Measurements from ENCODE around the gene PSMC3.

Gene PSMC3

DNA sequence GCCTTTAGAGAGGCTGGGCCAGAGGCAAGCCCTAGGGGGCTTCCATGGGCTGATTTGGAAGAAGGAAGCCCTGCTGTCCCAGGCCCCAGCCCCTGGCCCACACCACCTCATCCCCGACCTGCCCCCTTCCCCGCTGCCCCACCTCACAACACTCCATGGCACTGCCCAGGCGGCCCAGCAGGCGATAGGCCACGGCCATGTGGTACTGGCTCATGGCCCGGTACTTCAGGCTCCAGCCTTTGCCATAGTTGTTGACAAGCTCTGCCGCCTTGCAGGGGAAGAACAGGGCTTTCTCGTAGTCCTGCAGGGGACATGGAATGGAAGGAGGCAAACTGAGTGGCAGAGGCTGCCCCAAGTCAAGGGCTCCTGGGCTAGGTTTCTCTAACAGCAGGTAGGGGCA, 16.3 kb upstream of the PSMC3 start:
- DNase-seq, result no peak

GRCh38 chr11:47441421-47441820, 15.2 kb upstream of the PSMC3 start:
- no peak for DNase-seq

- no peak for DNase-seq
These were observed 13.8 kb upstream of the PSMC3 start for GRCh38 chr11:47440054-47440476.

- DNase-seq, result no peak
These were observed 12.5 kb upstream of the PSMC3 start for GRCh38 chr11:47438721-47439120.

DNA sequence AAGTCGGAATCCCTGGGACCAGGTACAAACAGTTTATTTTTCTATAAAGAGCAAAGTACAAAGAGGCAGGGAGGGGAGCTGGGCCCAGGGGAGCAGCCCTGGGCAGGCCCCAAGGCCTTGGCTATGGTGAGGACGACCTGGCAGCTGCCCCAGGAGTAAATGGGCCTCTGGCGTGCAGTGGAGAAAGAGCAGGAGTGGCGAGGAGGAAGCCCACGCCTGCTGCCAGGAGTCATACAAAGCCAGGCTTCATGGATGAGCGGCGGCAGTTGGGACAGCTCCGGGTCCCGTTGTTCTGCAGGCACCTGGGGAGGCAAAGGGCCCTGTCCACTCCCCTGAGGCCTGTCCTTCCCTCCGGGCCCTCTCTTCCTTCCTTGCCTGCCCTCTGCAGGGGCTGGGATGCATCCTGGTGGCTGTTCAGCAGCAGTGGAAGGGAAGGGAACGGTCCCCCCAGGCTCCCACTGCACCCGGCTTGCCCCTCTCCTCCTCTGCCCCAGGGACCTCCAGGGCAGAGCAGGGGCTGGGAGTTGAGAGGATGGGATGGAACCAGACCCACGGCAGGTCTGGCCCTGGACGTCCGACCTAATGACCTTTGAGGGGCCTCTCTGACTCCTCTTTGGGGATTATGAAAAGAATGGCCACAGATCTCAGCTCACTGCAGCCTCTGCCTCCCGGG, 11.6 kb upstream of the PSMC3 start:
- DNase-seq, result no peak

DNA sequence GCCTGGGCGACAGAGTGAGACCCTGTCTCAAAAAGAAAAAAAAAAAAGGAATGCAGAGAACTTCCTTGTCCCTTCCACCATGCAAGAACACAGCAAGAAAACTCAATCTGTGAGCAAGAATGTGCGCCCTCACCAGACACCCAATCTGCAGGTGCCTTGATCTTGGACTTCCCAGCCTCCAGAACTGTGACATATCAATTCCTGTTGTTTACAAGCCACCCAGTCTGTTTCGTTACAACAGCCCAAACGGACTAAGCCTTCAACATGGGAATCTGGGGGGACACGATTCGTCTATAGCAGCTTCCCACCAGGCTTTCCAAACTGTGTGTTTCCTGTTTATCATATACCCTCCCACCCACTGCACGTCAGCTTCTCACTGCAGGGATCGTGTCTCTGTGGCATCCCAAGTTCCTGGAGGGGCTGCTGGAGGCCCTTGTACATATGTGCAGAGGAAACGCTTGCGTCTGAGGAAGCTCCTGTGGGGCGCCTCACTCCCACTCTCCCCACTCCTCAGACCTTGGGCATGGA, 11.0 kb upstream of the PSMC3 start:
- no peak for DNase-seq

DNA sequence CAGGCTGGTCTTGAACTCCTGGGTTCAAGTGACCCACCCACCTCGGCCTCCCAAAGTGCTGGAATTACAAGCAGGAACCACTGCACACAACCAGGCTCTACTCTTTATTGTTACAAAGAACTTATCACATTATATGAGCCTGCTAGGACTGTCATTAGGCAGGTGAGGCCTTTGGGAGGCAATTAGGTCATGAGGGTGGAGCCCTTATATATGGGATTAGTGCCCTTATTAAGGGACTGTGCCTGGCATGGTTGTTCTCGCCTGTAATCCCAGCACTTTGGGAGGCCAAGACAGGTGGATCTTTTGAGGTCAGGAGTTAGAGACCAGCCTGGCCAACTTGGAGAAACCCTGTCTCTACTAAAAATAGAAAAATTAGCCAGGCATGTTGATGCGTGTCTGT, 10.5 kb upstream of the PSMC3 start:
- DNase-seq, result no peak

- no peak for DNase-seq
These were observed 9.4 kb upstream of the PSMC3 start for GRCh38 chr11:47435687-47436086.

GRCh38 chr11:47434011-47434786, 8.0 kb upstream of the PSMC3 start:
- no peak for DNase-seq

- DNase-seq, result no peak
These were observed 6.9 kb upstream of the PSMC3 start for GRCh38 chr11:47433157-47433556.

DNA sequence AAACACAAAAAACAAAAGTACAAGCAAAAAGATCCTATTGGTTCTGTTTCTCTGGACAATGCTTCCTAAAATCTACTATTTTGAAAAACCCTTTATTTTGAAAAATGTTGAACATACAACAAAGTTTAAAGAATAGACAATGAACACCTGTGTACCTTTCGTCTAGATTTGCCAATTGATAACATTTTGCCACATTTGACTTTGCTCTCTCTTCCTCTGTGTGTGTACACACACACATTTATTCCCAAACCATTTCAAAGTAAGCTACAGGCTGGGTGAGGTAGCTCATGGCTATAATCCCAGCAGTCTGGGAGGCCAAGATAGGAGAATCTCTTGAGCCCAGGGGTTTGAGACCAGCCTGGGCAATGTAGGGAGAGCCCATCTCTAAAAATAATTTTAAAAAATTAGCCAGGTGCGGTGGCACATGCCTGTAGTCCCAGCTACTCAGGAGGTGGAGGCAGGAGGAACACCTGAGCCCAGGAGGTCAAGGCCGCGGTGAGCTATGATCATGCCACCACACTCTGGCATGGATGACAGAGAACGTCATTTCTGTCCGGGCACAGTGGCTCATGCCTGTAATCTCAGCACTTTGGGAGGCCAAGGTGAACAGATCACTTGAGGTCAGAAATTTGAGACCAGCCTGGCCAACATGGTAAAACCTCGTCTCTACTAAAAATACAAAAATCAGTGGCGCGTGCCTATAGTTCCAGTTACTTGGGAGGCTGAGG, 5.3 kb upstream of the PSMC3 start:
- no peak for DNase-seq

GRCh38 chr11:47430524-47430923, 4.3 kb upstream of the PSMC3 start:
- DNase-seq, result no peak

DNA sequence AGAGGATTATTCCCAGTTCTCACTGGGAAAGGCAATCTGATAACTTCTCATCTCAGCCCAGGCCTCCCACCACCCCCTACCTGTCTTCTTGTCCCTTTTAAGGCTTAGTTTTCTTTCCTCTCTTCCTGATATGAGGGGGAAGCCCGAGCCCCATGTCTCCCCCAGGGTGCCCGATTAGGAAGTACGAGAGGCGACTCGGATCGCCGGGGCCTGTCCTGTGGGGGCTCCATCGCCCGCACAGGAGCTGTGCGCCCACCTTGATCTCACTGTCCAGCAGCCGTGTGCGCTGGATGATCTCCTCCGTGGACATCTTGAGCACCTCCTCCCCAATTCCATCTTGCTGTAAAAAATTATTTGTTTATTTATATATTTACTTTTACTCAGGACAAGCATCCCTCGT, 628 bp downstream of the PSMC3 start:
- DNase-seq, result no peak

DNA sequence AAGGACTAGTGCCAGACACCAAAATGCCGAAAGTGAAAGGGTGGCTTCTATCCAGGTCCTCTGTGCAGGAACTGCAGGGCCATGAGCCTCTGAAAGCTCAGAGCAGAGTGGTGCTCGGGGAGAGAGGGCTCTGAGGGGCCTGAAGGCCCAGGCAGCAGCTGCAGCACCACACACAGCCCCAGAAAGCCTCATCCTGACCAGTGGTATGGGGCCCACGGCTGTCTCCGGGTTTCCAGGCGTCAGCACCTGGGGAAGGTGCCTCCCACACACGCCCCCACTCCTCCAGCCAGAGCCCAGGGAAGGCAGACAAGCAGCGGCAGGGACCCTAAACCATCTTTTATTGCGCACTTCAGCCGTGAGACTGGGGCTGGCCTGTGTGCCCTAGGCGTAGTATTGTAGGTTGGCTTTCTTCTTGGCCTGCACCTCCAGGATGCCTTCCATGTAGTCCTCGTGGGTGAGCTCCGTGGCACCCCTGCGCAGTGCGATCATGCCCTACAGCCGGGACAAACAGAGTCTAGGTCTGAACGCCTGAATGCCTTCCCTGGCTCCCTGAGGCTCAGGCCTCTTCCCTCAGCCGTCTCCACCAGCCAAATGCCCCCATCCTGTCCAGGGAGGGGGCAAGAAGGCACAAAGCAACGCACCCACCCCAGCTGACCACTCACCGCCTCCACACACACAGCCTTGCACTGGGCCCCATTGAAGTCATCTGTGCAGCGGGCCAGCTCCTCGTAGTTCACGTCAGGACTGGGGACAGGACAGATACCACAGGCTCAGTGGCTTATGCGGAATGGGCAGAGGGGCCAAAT, 7.6 kb downstream of the PSMC3 start:
- DNase-seq, result no peak

- DNase-seq, result no peak
These were observed 8.5 kb downstream of the PSMC3 start for GRCh38 chr11:47417712-47418111.

GRCh38 chr11:47415949-47416472, 10.2 kb downstream of the PSMC3 start:
- no peak for DNase-seq

GRCh38 chr11:47415091-47415854, 11.0 kb downstream of the PSMC3 start:
- no peak for DNase-seq

GRCh38 chr11:47414685-47415070, 11.6 kb downstream of the PSMC3 start:
- DNase-seq, result no peak

DNA sequence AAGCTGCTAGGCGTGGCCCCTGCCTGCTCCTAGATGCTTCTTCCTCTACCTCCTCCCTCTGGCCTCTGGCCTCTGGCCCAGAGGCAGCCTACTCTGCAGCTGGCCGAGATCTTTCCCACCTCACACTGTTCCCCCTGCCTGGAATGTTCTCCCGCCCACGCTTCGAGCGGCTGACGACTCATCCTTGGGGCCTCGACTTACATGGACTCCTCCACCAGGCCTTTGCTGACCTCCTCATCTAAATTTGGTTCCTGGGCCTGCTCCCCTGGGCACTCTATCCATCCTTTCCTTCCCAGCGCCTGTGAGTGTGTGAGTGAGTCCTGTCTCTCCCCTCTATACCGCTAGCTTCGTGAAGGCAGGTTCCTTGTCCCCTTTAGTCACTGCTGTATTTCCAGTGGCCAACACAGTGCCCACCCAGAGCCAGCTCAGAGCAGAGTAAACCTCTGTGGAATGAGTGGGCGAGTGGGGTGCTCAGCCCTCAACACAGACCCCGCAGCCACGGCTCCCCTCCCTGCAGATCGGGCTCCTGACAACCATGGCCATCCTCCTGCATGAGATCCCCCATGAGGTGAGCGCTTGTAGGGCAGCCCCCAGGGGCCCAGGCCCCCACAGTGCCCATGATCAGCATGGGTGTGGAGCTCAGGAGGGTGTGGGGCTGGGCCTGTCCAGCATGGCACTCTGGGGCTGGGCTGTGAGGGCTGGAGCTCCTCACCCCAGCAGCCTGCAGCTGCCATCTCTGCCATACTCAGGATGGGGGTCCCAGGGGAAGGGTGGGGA, 12.1 kb downstream of the PSMC3 start:
- no peak for DNase-seq

GRCh38 chr11:47413351-47413750, 12.9 kb downstream of the PSMC3 start:
- no peak for DNase-seq

All from GF-D8 (cell line).